ENCODE results near the gene FOXO6. TPM values are rescaled to one million over a fixed set of nuclear protein-coding genes. Genes with fewer than 3 reads are reported as not detected.

Gene FOXO6
- total and polyA plus RNA-seq, 2 donors (not counting 1 experiment from before 2014, with no cell fraction given): 0.06 to 0.15 TPM

- H3K36me3 ChIP-seq (replicated peaks in 1 of 2; ENCODE audit: control extremely low read depth in 1 of 2, control insufficient read depth in 1 of 2, extremely low read depth in 1 of 2, insufficient read depth in 2 of 2, low read length in 1 of 2): no peaks in the 10 kb centered on the region
- no peaks in the 10 kb centered on the region for H3K79me2 ChIP-seq (ENCODE audit: control insufficient read depth, insufficient read depth, low read length)
- no peak for DNase-seq
- H3K4me1 ChIP-seq (ENCODE audit: control insufficient read depth in 2 of 2, insufficient read depth in 2 of 2, low read length in 2 of 2): no peaks in the 10 kb centered on the region
- peaks cover 0 to 2% (median 0%) of the 10 kb centered on the region in 4 experiments for H3K27me3 ChIP-seq (replicated peaks in 1 of 4; ENCODE audit: control extremely low read depth in 1 of 4, control insufficient read depth in 3 of 4, insufficient read depth in 4 of 4, low read length in 3 of 4)
- no peak overlapping the region for H3K27ac ChIP-seq (ENCODE audit: low read length in 2 of 2)
- H3K4me3 ChIP-seq (ENCODE audit: control extremely low read depth in 1 of 5, extremely low read depth in 1 of 5, insufficient read depth in 1 of 5, low read depth in 2 of 5, low read length in 4 of 5): no peak overlapping the region
- Mint-ChIP-seq H3K9me3 (ENCODE audit: insufficient read depth) (no peaks in the 10 kb centered on the region), H3K27me3 (peaks cover 13% of the 10 kb centered on the region), H3K4me1 (no peaks in the 10 kb centered on the region), H3K27ac (no peak overlapping the region), H3K4me3 (no peak overlapping the region)
- no peak for ATAC-seq (ENCODE audit: low read depth)
- H2AFZ ChIP-seq (ENCODE audit: insufficient read depth, low read depth, low read length, poor library complexity, severe bottlenecking): no peak overlapping the region
- H3K4me2 ChIP-seq (replicated peaks; ENCODE audit: low read depth, low read length, poor library complexity, severe bottlenecking): no peak overlapping the region
- ChIA-PET POLR2A (no interaction called here), CTCF (interaction anchor here (0.9 to 2.0 kb wide), 2 partner anchors 11 to 161 kb away, joined by 3 to 5 read pairs; no protein-coding TSS in a partner anchor)
- TF ChIP-seq EZH2 (IDR thresholded peaks at IDR 0.05; ENCODE audit: borderline replicate concordance, insufficient read depth, low read depth, low read length, poor library complexity, severe bottlenecking): no peak
- TF ChIP-seq, protein P1, sequence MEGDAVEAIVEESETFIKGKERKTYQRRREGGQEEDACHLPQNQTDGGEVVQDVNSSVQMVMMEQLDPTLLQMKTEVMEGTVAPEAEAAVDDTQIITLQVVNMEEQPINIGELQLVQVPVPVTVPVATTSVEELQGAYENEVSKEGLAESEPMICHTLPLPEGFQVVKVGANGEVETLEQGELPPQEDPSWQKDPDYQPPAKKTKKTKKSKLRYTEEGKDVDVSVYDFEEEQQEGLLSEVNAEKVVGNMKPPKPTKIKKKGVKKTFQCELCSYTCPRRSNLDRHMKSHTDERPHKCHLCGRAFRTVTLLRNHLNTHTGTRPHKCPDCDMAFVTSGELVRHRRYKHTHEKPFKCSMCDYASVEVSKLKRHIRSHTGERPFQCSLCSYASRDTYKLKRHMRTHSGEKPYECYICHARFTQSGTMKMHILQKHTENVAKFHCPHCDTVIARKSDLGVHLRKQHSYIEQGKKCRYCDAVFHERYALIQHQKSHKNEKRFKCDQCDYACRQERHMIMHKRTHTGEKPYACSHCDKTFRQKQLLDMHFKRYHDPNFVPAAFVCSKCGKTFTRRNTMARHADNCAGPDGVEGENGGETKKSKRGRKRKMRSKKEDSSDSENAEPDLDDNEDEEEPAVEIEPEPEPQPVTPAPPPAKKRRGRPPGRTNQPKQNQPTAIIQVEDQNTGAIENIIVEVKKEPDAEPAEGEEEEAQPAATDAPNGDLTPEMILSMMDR (IDR thresholded peaks at IDR 0.05): no peak
- intact Hi-C loops (cut with micrococcal nuclease): no loop called here
- 70% methylated on average over 11 of the region's 11 CpGs for WGBS (ENCODE audit: insufficient coverage)
- H3K9me3 ChIP-seq (ENCODE audit: control extremely low read depth in 1 of 3, control insufficient read depth in 2 of 3, insufficient read depth in 1 of 3, low read length in 2 of 3): no peaks in the 10 kb centered on the region
- no peak overlapping the region for H3K9ac ChIP-seq (ENCODE audit: low read length)
- no peaks in the 10 kb centered on the region for H4K20me1 ChIP-seq (ENCODE audit: control insufficient read depth, insufficient read depth, low read length, poor library complexity, severe bottlenecking)
Measured at GRCh38 chr1:41427916-41428737, 66.9 kb downstream of the FOXO6 start.

Measured in B cell (primary cell).